Measurements from ENCODE around the gene GALNT12.

GALNT12 gene

DNA sequence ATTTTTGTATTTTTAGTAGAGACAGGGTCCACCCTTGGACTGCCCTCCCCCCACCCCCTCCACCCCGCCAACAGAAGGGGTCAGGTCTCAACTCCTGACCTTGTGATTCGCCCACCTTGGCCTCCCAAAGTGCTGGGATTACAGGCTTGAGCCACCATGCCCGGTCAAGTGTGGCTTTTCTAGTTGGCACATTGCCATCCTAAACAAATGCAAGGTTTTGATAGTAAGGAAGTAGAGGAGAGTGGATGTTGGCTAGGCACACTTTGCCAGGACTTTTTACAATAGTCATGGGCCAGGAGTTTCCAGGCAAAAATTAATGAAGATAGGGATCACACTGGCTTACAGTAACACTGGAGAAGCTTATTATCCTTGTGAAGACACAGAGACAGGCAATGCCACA lies 62.4 kb downstream of the GALNT12 start:
- Histone ChIP-seq H3K4me3 (ENCODE audit: control insufficient read depth in 1 of 7, extremely low read depth in 1 of 7, insufficient read depth in 4 of 7, low read depth in 2 of 7, low read length in 6 of 7) (no peak overlapping the region), H3K36me3 (ENCODE audit: control insufficient read depth in 4 of 4, insufficient read depth in 4 of 4, low read length in 3 of 4) (no peaks in the 10 kb centered on the region), H3K9me3 (ENCODE audit: control extremely low read depth in 1 of 5, control insufficient read depth in 4 of 5, insufficient read depth in 2 of 5, low read depth in 1 of 5, low read length in 4 of 5) (no peaks in the 10 kb centered on the region), H3K27ac (ENCODE audit: insufficient read depth in 1 of 2, low read depth in 1 of 2, low read length in 2 of 2, poor library complexity in 1 of 2, severe bottlenecking in 2 of 2) (no peak overlapping the region), H3K4me1 (ENCODE audit: control extremely low read depth in 1 of 4, control insufficient read depth in 4 of 4, insufficient read depth in 4 of 4, low read length in 3 of 4) (peaks cover 4 to 26% (median 15%) of the 10 kb centered on the region in 4 experiments), H3K27me3 (replicated peaks in 2 of 5; ENCODE audit: control insufficient read depth in 4 of 5, insufficient read depth in 5 of 5, low read length in 4 of 5) (no peaks in the 10 kb centered on the region)
- POLR2A ChIA-PET = no interaction called here
- no peak for DNase-seq
- CTCF ChIA-PET = no interaction called here
- WGBS (ENCODE audit: insufficient coverage) = 100% methylated on average over 3 of the region's 3 CpGs

DNA sequence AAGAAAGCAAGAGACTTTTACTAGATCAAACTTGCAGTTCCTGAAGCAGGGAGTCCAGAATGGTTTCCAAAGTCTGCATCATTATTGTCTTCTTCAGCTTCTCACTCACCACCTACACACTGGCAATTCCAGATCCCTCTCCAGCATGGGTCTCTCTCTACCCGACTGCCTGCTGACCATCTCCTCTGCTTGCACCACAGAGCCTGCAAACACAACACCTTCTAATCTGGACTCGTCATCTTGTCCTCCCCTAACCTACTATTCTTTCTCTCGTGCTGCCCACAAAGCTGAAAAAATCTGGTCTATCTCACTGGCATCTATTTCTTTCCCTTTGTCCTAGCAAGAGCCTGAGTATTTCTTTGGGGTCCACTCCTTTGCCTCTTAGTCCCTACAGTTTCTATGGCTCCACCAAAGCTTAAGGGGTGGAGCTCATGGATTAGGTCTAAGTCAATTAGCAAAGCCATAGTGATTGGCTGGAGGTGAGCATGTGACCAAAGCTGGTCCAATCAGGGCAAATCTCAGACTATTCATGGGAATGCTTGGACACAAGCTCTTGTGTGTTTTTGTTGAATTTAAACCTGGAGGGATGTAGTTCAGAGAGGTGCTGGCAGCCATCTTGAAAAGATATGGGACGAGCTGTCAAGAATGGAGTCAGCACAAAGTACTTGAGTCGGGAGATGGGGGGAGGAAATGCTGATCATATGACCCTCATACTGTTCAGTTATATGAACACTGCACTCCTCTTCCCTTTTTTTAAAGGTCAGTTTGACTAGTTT lies 63.5 kb downstream of the GALNT12 start:
- no peak for DNase-seq
- ChIA-PET POLR2A (no interaction called here), CTCF (no interaction called here)
- Histone ChIP-seq H3K36me3 (ENCODE audit: control insufficient read depth in 4 of 4, insufficient read depth in 4 of 4, low read length in 3 of 4) (no peaks in the 10 kb centered on the region), H3K27ac (ENCODE audit: insufficient read depth in 1 of 2, low read depth in 1 of 2, low read length in 2 of 2, poor library complexity in 1 of 2, severe bottlenecking in 2 of 2) (no peak overlapping the region), H3K4me1 (ENCODE audit: control extremely low read depth in 1 of 4, control insufficient read depth in 4 of 4, insufficient read depth in 4 of 4, low read length in 3 of 4) (peaks cover 4 to 26% (median 15%) of the 10 kb centered on the region in 4 experiments), H3K27me3 (replicated peaks in 2 of 5; ENCODE audit: control insufficient read depth in 4 of 5, insufficient read depth in 5 of 5, low read length in 4 of 5) (no peaks in the 10 kb centered on the region), H3K9me3 (ENCODE audit: control extremely low read depth in 1 of 5, control insufficient read depth in 4 of 5, insufficient read depth in 2 of 5, low read depth in 1 of 5, low read length in 4 of 5) (no peaks in the 10 kb centered on the region), H3K4me3 (ENCODE audit: control insufficient read depth in 1 of 7, extremely low read depth in 1 of 7, insufficient read depth in 4 of 7, low read depth in 2 of 7, low read length in 6 of 7) (no peak overlapping the region)
- WGBS (ENCODE audit: insufficient coverage) = 36% methylated on average over 3 of the region's 5 CpGs

DNA sequence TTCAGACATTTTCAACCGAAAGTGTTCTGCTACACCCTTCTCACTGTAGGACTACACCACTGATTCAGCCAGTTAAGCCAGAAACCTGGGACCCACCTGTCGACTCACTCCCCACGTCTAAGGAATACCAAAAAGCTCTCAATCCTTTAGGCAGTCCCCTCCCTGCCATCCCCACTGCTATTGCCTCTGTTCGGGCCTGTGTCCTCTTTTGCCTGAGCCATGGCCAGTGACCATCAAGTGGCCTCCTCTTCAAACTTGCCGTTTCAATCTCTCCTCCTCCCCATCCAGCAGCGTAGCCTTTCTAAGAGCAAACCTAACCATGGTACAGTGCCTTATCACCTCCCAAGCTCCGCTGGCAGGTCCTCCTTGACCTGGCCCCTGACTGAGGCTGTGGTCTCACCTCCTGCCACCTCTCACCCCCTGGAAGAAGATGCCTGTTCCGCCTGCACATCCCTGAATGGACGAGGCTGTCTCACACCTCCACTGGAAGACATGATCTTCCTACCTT lies 64.1 kb downstream of the GALNT12 start:
- Histone ChIP-seq H3K4me3 (ENCODE audit: control insufficient read depth in 1 of 7, extremely low read depth in 1 of 7, insufficient read depth in 4 of 7, low read depth in 2 of 7, low read length in 6 of 7) (no peak overlapping the region), H3K27me3 (replicated peaks in 2 of 5; ENCODE audit: control insufficient read depth in 4 of 5, insufficient read depth in 5 of 5, low read length in 4 of 5) (no peaks in the 10 kb centered on the region), H3K36me3 (ENCODE audit: control insufficient read depth in 4 of 4, insufficient read depth in 4 of 4, low read length in 3 of 4) (no peaks in the 10 kb centered on the region), H3K9me3 (ENCODE audit: control extremely low read depth in 1 of 5, control insufficient read depth in 4 of 5, insufficient read depth in 2 of 5, low read depth in 1 of 5, low read length in 4 of 5) (no peaks in the 10 kb centered on the region), H3K4me1 (ENCODE audit: control extremely low read depth in 1 of 4, control insufficient read depth in 4 of 4, insufficient read depth in 4 of 4, low read length in 3 of 4) (peaks cover 4 to 23% (median 14%) of the 10 kb centered on the region in 4 experiments), H3K27ac (ENCODE audit: insufficient read depth in 1 of 2, low read depth in 1 of 2, low read length in 2 of 2, poor library complexity in 1 of 2, severe bottlenecking in 2 of 2) (no peak overlapping the region)
- 74% methylated on average over 9 of the region's 9 CpGs for WGBS (ENCODE audit: insufficient coverage)
- ChIA-PET POLR2A (no interaction called here), CTCF (no interaction called here)
- DNase-seq = no peak

DNA sequence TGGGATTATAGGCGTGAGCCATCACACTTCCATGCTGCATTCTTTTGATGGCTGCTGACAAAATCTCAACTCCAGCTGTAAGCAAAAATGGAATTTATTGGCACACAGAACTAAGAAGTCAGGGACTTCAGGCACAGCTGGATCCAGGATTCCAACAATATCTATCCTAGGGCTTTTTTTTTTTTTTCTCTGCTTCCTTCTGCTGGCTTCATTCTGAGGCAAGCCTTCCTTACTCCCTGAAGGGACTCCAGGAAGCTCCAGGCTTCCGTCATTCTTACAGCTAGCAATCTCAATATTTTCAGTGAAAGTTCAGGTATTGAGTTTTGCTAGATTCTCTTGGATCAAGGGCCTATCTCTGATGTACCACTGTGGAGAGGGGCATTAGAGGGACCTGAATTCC lies 66.1 kb downstream of the GALNT12 start:
- Histone ChIP-seq H3K4me3 (ENCODE audit: control insufficient read depth in 1 of 7, extremely low read depth in 1 of 7, insufficient read depth in 4 of 7, low read depth in 2 of 7, low read length in 6 of 7) (no peak overlapping the region), H3K27ac (ENCODE audit: insufficient read depth in 1 of 2, low read depth in 1 of 2, low read length in 2 of 2, poor library complexity in 1 of 2, severe bottlenecking in 2 of 2) (no peak overlapping the region), H3K9me3 (ENCODE audit: control extremely low read depth in 1 of 5, control insufficient read depth in 4 of 5, insufficient read depth in 2 of 5, low read depth in 1 of 5, low read length in 4 of 5) (no peaks in the 10 kb centered on the region), H3K36me3 (ENCODE audit: control insufficient read depth in 4 of 4, insufficient read depth in 4 of 4, low read length in 3 of 4) (no peaks in the 10 kb centered on the region), H3K27me3 (replicated peaks in 2 of 5; ENCODE audit: control insufficient read depth in 4 of 5, insufficient read depth in 5 of 5, low read length in 4 of 5) (no peaks in the 10 kb centered on the region), H3K4me1 (ENCODE audit: control extremely low read depth in 1 of 4, control insufficient read depth in 4 of 4, insufficient read depth in 4 of 4, low read length in 3 of 4) (peaks cover 0 to 6% (median 0%) of the 10 kb centered on the region in 4 experiments)
- DNase-seq = no peak
- 100% methylated on average over 2 of the region's 2 CpGs for WGBS (ENCODE audit: insufficient coverage)
- CTCF ChIA-PET = no interaction called here
- POLR2A ChIA-PET = no interaction called here

DNA sequence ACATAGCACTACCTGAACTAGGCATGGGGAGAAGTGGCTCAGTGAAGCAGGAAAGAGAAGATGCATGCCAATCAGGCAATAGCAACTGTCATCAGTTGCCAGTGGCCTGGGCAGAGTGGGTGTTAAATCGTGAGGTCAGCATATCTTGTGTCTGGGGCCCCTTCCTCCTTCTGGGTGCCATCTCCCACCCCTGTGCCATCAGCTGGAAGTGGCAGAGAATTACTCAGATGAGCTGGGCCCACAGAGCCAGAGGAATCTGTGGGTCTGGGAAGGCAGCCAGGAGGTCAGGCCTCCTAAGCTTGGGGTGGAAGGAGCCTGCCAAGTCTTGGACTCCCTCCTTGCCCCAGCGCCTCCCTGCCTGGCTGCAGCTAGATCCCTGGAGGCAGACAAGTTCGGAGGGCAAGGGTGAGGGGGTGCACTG lies 66.5 kb downstream of the GALNT12 start:
- Histone ChIP-seq H3K27ac (ENCODE audit: insufficient read depth in 1 of 2, low read depth in 1 of 2, low read length in 2 of 2, poor library complexity in 1 of 2, severe bottlenecking in 2 of 2) (no peak overlapping the region), H3K27me3 (replicated peaks in 2 of 5; ENCODE audit: control insufficient read depth in 4 of 5, insufficient read depth in 5 of 5, low read length in 4 of 5) (no peaks in the 10 kb centered on the region), H3K9me3 (ENCODE audit: control extremely low read depth in 1 of 5, control insufficient read depth in 4 of 5, insufficient read depth in 2 of 5, low read depth in 1 of 5, low read length in 4 of 5) (no peaks in the 10 kb centered on the region), H3K36me3 (ENCODE audit: control insufficient read depth in 4 of 4, insufficient read depth in 4 of 4, low read length in 3 of 4) (no peaks in the 10 kb centered on the region), H3K4me3 (ENCODE audit: control insufficient read depth in 1 of 7, extremely low read depth in 1 of 7, insufficient read depth in 4 of 7, low read depth in 2 of 7, low read length in 6 of 7) (no peak overlapping the region), H3K4me1 (ENCODE audit: control extremely low read depth in 1 of 4, control insufficient read depth in 4 of 4, insufficient read depth in 4 of 4, low read length in 3 of 4) (peaks cover 0 to 3% (median 0%) of the 10 kb centered on the region in 4 experiments)
- WGBS (ENCODE audit: insufficient coverage) = 60% methylated on average over 2 of the region's 3 CpGs
- ChIA-PET CTCF (no interaction called here), POLR2A (no interaction called here)
- DNase-seq = no peak

DNA sequence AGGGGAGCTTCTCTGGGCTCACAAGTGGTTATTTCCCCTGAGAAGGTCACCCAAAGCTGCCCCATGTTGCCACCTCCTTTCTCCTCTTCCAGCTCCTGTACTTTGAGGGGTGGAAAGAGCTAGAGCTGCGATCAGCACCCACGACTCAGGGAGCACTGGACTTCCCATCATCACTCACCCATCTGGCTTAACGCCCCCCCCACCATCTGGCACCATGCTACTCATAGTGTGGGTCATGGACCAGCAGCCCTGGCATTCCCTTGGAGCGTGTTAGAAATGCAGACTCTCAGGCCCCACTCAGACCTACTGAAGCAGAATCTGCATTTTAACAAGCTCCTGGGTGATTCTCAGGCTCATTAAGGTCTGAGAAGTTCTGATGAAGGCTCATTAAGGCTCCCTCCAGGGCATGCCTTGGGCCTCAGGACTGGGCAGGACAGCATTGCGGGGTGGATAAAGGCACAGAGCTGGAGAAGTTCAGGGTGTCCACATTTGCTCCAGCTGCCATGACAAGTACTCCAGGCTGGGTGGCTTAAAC lies 67.3 kb downstream of the GALNT12 start:
- WGBS (ENCODE audit: insufficient coverage) = 97% methylated on average over 4 of the region's 5 CpGs
- ChIA-PET CTCF (no interaction called here), POLR2A (no interaction called here)

DNA sequence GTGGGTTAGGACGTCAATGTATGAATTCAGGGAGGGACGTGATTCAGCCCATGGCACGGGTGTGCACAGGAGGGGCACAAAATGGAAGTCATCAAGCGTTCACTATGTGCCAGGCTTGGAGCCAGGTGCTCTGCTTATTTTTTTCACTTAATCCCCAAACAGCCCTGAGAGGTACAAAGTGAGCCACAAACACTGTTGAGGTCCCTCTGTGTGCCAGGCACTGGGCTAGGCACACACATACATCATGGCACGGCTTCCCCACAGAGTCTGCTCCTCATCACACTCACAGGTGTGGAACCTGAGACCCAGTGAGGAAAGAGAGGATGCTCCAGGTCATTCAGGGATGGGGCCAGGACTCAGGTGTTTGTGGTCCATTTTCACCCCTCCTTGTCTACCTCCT lies 68.1 kb downstream of the GALNT12 start:
- WGBS (ENCODE audit: insufficient coverage) = 75% methylated on average over 4 of the region's 5 CpGs
- no peak for DNase-seq
- no peak overlapping the region for H3K27ac ChIP-seq (ENCODE audit: insufficient read depth in 1 of 2, low read depth in 1 of 2, low read length in 2 of 2, poor library complexity in 1 of 2, severe bottlenecking in 2 of 2)
- H3K36me3 ChIP-seq (ENCODE audit: control insufficient read depth in 4 of 4, insufficient read depth in 4 of 4, low read length in 3 of 4) = no peaks in the 10 kb centered on the region
- peaks cover 0 to 3% (median 0%) of the 10 kb centered on the region in 5 experiments for H3K27me3 ChIP-seq (replicated peaks in 2 of 5; ENCODE audit: control insufficient read depth in 4 of 5, insufficient read depth in 5 of 5, low read length in 4 of 5)
- no peaks in the 10 kb centered on the region for H3K4me1 ChIP-seq (ENCODE audit: control extremely low read depth in 1 of 4, control insufficient read depth in 4 of 4, insufficient read depth in 4 of 4, low read length in 3 of 4)
- CTCF ChIA-PET = no interaction called here
- H3K4me3 ChIP-seq (ENCODE audit: control insufficient read depth in 1 of 7, extremely low read depth in 1 of 7, insufficient read depth in 4 of 7, low read depth in 2 of 7, low read length in 6 of 7) = no peak overlapping the region
- H3K9me3 ChIP-seq (ENCODE audit: control extremely low read depth in 1 of 5, control insufficient read depth in 4 of 5, insufficient read depth in 2 of 5, low read depth in 1 of 5, low read length in 4 of 5) = no peaks in the 10 kb centered on the region
- POLR2A ChIA-PET = no interaction called here

More for the DNA sequence above, 67.3 kb downstream of the GALNT12 start:
- no peaks in the 10 kb centered on the region for H3K9me3 ChIP-seq (ENCODE audit: control extremely low read depth in 1 of 5, control insufficient read depth in 4 of 5, insufficient read depth in 2 of 5, low read depth in 1 of 5, low read length in 4 of 5)
- no peaks in the 10 kb centered on the region for H3K4me1 ChIP-seq (ENCODE audit: control extremely low read depth in 1 of 4, control insufficient read depth in 4 of 4, insufficient read depth in 4 of 4, low read length in 3 of 4)
- H3K27ac ChIP-seq (ENCODE audit: insufficient read depth in 1 of 2, low read depth in 1 of 2, low read length in 2 of 2, poor library complexity in 1 of 2, severe bottlenecking in 2 of 2) = no peak overlapping the region
- no peak overlapping the region for H3K4me3 ChIP-seq (ENCODE audit: control insufficient read depth in 1 of 7, extremely low read depth in 1 of 7, insufficient read depth in 4 of 7, low read depth in 2 of 7, low read length in 6 of 7)
- no peak for DNase-seq
- H3K36me3 ChIP-seq (ENCODE audit: control insufficient read depth in 4 of 4, insufficient read depth in 4 of 4, low read length in 3 of 4) = no peaks in the 10 kb centered on the region
- H3K27me3 ChIP-seq (replicated peaks in 2 of 5; ENCODE audit: control insufficient read depth in 4 of 5, insufficient read depth in 5 of 5, low read length in 4 of 5) = peaks cover 0 to 3% (median 0%) of the 10 kb centered on the region in 5 experiments
